Measurements from ENCODE around the gene SLC25A42.
"Not testable (repeated sequence)": the region's sequence is repeated elsewhere in the genome, so short reads cannot be mapped to it uniquely, and the experiment has no call there.

The SLC25A42 gene

GRCh38 chr19:19101540-19101939, 37.7 kb downstream of the SLC25A42 start:
- H3K79me1 ChIP-seq (replicated peaks; ENCODE audit: low read length, poor library complexity, severe bottlenecking), result no peaks in the 10 kb centered on the region
- no peak overlapping the region for H3K23ac ChIP-seq (ENCODE audit: low read length in 2 of 2)
- H3K14ac ChIP-seq (ENCODE audit: low read length in 2 of 2), result no peak overlapping the region
- no peak for DNase-seq
- peaks cover 22% of the 10 kb centered on the region for H3K4me1 ChIP-seq (ENCODE audit: control insufficient read depth, insufficient read depth, low read depth, low read length)
- H2BK12ac ChIP-seq (ENCODE audit: low read length in 2 of 2), result no peak overlapping the region
- no peak overlapping the region for H2AFZ ChIP-seq (ENCODE audit: low read depth, low read length)
- H3K4ac ChIP-seq (ENCODE audit: low read depth in 1 of 2, low read length in 2 of 2), result no peak overlapping the region
- no peak overlapping the region for H3K18ac ChIP-seq (ENCODE audit: low read depth in 1 of 2, low read length in 2 of 2)
- H3K27ac ChIP-seq (ENCODE audit: low read length, poor library complexity, severe bottlenecking), result no peak overlapping the region
- H4K8ac ChIP-seq (ENCODE audit: low read length), result no peak overlapping the region
- no peak overlapping the region for H3K4me2 ChIP-seq (ENCODE audit: low read length, poor library complexity, severe bottlenecking)
- no peak overlapping the region for H2BK15ac ChIP-seq (ENCODE audit: low read depth, poor library complexity, severe bottlenecking)
- H4K91ac ChIP-seq (ENCODE audit: low read length), result no peak overlapping the region
- H3K27me3 ChIP-seq (ENCODE audit: control insufficient read depth in 1 of 2, insufficient read depth in 1 of 2, low read length in 2 of 2), result no peaks in the 10 kb centered on the region
- no peak overlapping the region for H3K4me3 ChIP-seq (ENCODE audit: insufficient read depth in 1 of 2, low read depth in 1 of 2, low read length in 2 of 2)
- no peak overlapping the region for H2AK5ac ChIP-seq (ENCODE audit: low read length, severe bottlenecking)
- peaks cover 0 to 17% of the 10 kb centered on the region in 2 experiments for H3K36me3 ChIP-seq (ENCODE audit: control insufficient read depth in 1 of 2, insufficient read depth in 2 of 2, low read depth in 1 of 2, low read length in 2 of 2)
- H2BK5ac ChIP-seq (ENCODE audit: low read depth, low read length, poor library complexity, severe bottlenecking), result no peak overlapping the region
- H3K9me3 ChIP-seq (ENCODE audit: control insufficient read depth, low read length), result no peaks in the 10 kb centered on the region
- 94% methylated on average over 7 of the region's 8 CpGs for WGBS
- H2BK120ac ChIP-seq (ENCODE audit: low read depth, low read length), result no peak overlapping the region
- no peak overlapping the region for H3K9ac ChIP-seq (ENCODE audit: low read length)

GRCh38 chr19:19102566-19102965, 38.8 kb downstream of the SLC25A42 start:
- DNase-seq; H3K23ac ChIP-seq (ENCODE audit: low read length in 2 of 2): not testable (repeated sequence)

GRCh38 chr19:19103167-19103566, 39.4 kb downstream of the SLC25A42 start:
- no peak for DNase-seq
- H3K27ac ChIP-seq (ENCODE audit: low read length, poor library complexity, severe bottlenecking), result no peak overlapping the region
- no peak overlapping the region for H2AK5ac ChIP-seq (ENCODE audit: low read length, severe bottlenecking)
- no peaks in the 10 kb centered on the region for H3K79me1 ChIP-seq (replicated peaks; ENCODE audit: low read length, poor library complexity, severe bottlenecking)
- H3K9ac ChIP-seq (ENCODE audit: low read length), result no peak overlapping the region
- H3K18ac ChIP-seq (ENCODE audit: low read depth in 1 of 2, low read length in 2 of 2), result no peak overlapping the region
- H3K4me1 ChIP-seq (ENCODE audit: control insufficient read depth, insufficient read depth, low read depth, low read length), result peaks cover 22% of the 10 kb centered on the region
- H4K91ac ChIP-seq (ENCODE audit: low read length), result no peak overlapping the region
- H2BK120ac ChIP-seq (ENCODE audit: low read depth, low read length), result no peak overlapping the region
- no peak overlapping the region for H3K4me2 ChIP-seq (ENCODE audit: low read length, poor library complexity, severe bottlenecking)
- H3K4ac ChIP-seq (ENCODE audit: low read depth in 1 of 2, low read length in 2 of 2), result no peak overlapping the region
- no peak overlapping the region for H2BK12ac ChIP-seq (ENCODE audit: low read length in 2 of 2)
- WGBS, result 93% methylated on average over 11 of the region's 11 CpGs
- no peak overlapping the region for H2BK5ac ChIP-seq (ENCODE audit: low read depth, low read length, poor library complexity, severe bottlenecking)
- no peak overlapping the region for H3K14ac ChIP-seq (ENCODE audit: low read length in 2 of 2)
- H3K4me3 ChIP-seq (ENCODE audit: insufficient read depth in 1 of 2, low read depth in 1 of 2, low read length in 2 of 2), result no peak overlapping the region
- H3K36me3 ChIP-seq (ENCODE audit: control insufficient read depth in 1 of 2, insufficient read depth in 2 of 2, low read depth in 1 of 2, low read length in 2 of 2), result peaks cover 0 to 8% of the 10 kb centered on the region in 2 experiments
- H3K9me3 ChIP-seq (ENCODE audit: control insufficient read depth, low read length), result no peaks in the 10 kb centered on the region
- H2BK15ac ChIP-seq (ENCODE audit: low read depth, poor library complexity, severe bottlenecking), result no peak overlapping the region
- H4K8ac ChIP-seq (ENCODE audit: low read length), result no peak overlapping the region
- no peak overlapping the region for H3K23ac ChIP-seq (ENCODE audit: low read length in 2 of 2)
- H2AFZ ChIP-seq (ENCODE audit: low read depth, low read length), result no peak overlapping the region
- H3K27me3 ChIP-seq (ENCODE audit: control insufficient read depth in 1 of 2, insufficient read depth in 1 of 2, low read length in 2 of 2), result no peaks in the 10 kb centered on the region

More at GRCh38 chr19:19102566-19102965, 38.8 kb downstream of the SLC25A42 start:
- H3K79me1 ChIP-seq (replicated peaks; ENCODE audit: low read length, poor library complexity, severe bottlenecking); H2BK12ac ChIP-seq (ENCODE audit: low read length in 2 of 2); H3K4me2 ChIP-seq (ENCODE audit: low read length, poor library complexity, severe bottlenecking); H2AFZ ChIP-seq (ENCODE audit: low read depth, low read length); H3K9me3 ChIP-seq (ENCODE audit: control insufficient read depth, low read length); H2BK120ac ChIP-seq (ENCODE audit: low read depth, low read length); H4K8ac ChIP-seq (ENCODE audit: low read length); H3K27me3 ChIP-seq (ENCODE audit: control insufficient read depth in 1 of 2, insufficient read depth in 1 of 2, low read length in 2 of 2); H2BK5ac ChIP-seq (ENCODE audit: low read depth, low read length, poor library complexity, severe bottlenecking); H2AK5ac ChIP-seq (ENCODE audit: low read length, severe bottlenecking); H4K91ac ChIP-seq (ENCODE audit: low read length); H3K9ac ChIP-seq (ENCODE audit: low read length); H3K4me3 ChIP-seq (ENCODE audit: insufficient read depth in 1 of 2, low read depth in 1 of 2, low read length in 2 of 2); H3K18ac ChIP-seq (ENCODE audit: low read depth in 1 of 2, low read length in 2 of 2); H3K4ac ChIP-seq (ENCODE audit: low read depth in 1 of 2, low read length in 2 of 2); H3K27ac ChIP-seq (ENCODE audit: low read length, poor library complexity, severe bottlenecking); H3K14ac ChIP-seq (ENCODE audit: low read length in 2 of 2); H2BK15ac ChIP-seq (ENCODE audit: low read depth, poor library complexity, severe bottlenecking): not testable (repeated sequence)
- 100% methylated on average over 6 of the region's 10 CpGs for WGBS
- Histone ChIP-seq H3K36me3 (ENCODE audit: control insufficient read depth in 1 of 2, insufficient read depth in 2 of 2, low read depth in 1 of 2, low read length in 2 of 2) (peaks cover 0 to 10% of the 10 kb centered on the region in 2 experiments), H3K4me1 (ENCODE audit: control insufficient read depth, insufficient read depth, low read depth, low read length) (peaks cover 20% of the 10 kb centered on the region)

- peak overlapping the region; percentile 82 for H3K4me2 ChIP-seq (ENCODE audit: low read length, poor library complexity, severe bottlenecking)
- peak overlapping the region; percentile 92 for H4K91ac ChIP-seq (ENCODE audit: low read length)
- peak overlapping the region in 1 of 2 experiments; percentile 68 for H3K14ac ChIP-seq (ENCODE audit: low read length in 2 of 2)
- H4K8ac ChIP-seq (ENCODE audit: low read length), result peak overlapping the region; percentile 99
- H3K9ac ChIP-seq (ENCODE audit: low read length), result peak overlapping the region; percentile 72
- H3K9me3 ChIP-seq (ENCODE audit: control insufficient read depth, low read length), result no peaks in the 10 kb centered on the region
- peak overlapping the region; percentile 88 for H3K27ac ChIP-seq (ENCODE audit: low read length, poor library complexity, severe bottlenecking)
- peak overlapping the region; percentile 46 to 76 for H3K4me3 ChIP-seq (ENCODE audit: insufficient read depth in 1 of 2, low read depth in 1 of 2, low read length in 2 of 2)
- H3K4me1 ChIP-seq (ENCODE audit: control insufficient read depth, insufficient read depth, low read depth, low read length), result peaks cover 24% of the 10 kb centered on the region
- H3K4ac ChIP-seq (ENCODE audit: low read depth in 1 of 2, low read length in 2 of 2), result peak overlapping the region; percentile 73 to 83
- peak overlapping the region in 1 of 2 experiments; percentile 42 for H2BK12ac ChIP-seq (ENCODE audit: low read length in 2 of 2)
- peak overlapping the region; percentile 81 for H2AFZ ChIP-seq (ENCODE audit: low read depth, low read length)
- peaks cover 0 to 9% of the 10 kb centered on the region in 2 experiments for H3K36me3 ChIP-seq (ENCODE audit: control insufficient read depth in 1 of 2, insufficient read depth in 2 of 2, low read depth in 1 of 2, low read length in 2 of 2)
- 9% methylated on average over 34 of the region's 36 CpGs for WGBS
- no peak overlapping the region for H3K23ac ChIP-seq (ENCODE audit: low read length in 2 of 2)
- no peak overlapping the region for H2BK15ac ChIP-seq (ENCODE audit: low read depth, poor library complexity, severe bottlenecking)
- peak overlapping the region; percentile 59 for H2BK5ac ChIP-seq (ENCODE audit: low read depth, low read length, poor library complexity, severe bottlenecking)
- peak overlapping the region; percentile 66 for H2BK120ac ChIP-seq (ENCODE audit: low read depth, low read length)
- peak overlapping the region; percentile 84 to 90 for H3K18ac ChIP-seq (ENCODE audit: low read depth in 1 of 2, low read length in 2 of 2)
- peak; percentile 77 for DNase-seq
- H2AK5ac ChIP-seq (ENCODE audit: low read length, severe bottlenecking), result no peak overlapping the region
- peaks cover 0 to 3% of the 10 kb centered on the region in 2 experiments for H3K27me3 ChIP-seq (ENCODE audit: control insufficient read depth in 1 of 2, insufficient read depth in 1 of 2, low read length in 2 of 2)
- H3K79me1 ChIP-seq (replicated peaks; ENCODE audit: low read length, poor library complexity, severe bottlenecking), result no peaks in the 10 kb centered on the region
Measured at GRCh38 chr19:19105365-19106055, 41.7 kb downstream of the SLC25A42 start.

Data from mesenchymal stem cell (in vitro differentiated cells and primary cell).